ENCODE measurements around the gene SPACA4.
"Not testable (repeated sequence)": the region's sequence is repeated elsewhere in the genome, so short reads cannot be mapped to it uniquely, and the experiment has no call there.

The SPACA4 gene

GRCh38 chr19:48630296-48631063 lies 23.9 kb downstream of the SPACA4 start:
- no peaks in the 10 kb centered on the region for H3K36me3 ChIP-seq (replicated peaks; ENCODE audit: insufficient read depth, low read length)
- no peaks in the 10 kb centered on the region for H3K27me3 ChIP-seq (replicated peaks; ENCODE audit: insufficient read depth, low read length)
- no peaks in the 10 kb centered on the region for H3K9me3 ChIP-seq (replicated peaks; ENCODE audit: insufficient read depth, low read length)
- H3K4me1 ChIP-seq (ENCODE audit: low read length) = peaks cover 26% of the 10 kb centered on the region
- 0 out of 2 replicates have a peak, but pooled peaks cover under 1% of the 10 kb centered on the region for H3K79me2 ChIP-seq (ENCODE audit: low read length)
- H3F3A ChIP-seq (ENCODE audit: insufficient read depth, low read length) = peaks cover 25% of the 10 kb centered on the region
- H2AFZ ChIP-seq (ENCODE audit: low read length) = no peak overlapping the region
- no peaks in the 10 kb centered on the region for H3K9me2 ChIP-seq (replicated peaks; ENCODE audit: insufficient read depth, low read length)
- no peak for TF ChIP-seq EZH2 (optimal IDR thresholded peaks at IDR 0.05; ENCODE audit: low read depth, low read length)
- TF ChIP-seq CTCF (IDR thresholded peaks at IDR 0.05; ENCODE audit: low read length) = no peak
- no peak for TF ChIP-seq EZH2phosphoT487 (IDR thresholded peaks at IDR 0.05; ENCODE audit: low read length)
- no peak overlapping the region for H3K4me2 ChIP-seq (ENCODE audit: low read depth, low read length)
- no peak for DNase-seq
- no peaks in the 10 kb centered on the region for H4K20me1 ChIP-seq (ENCODE audit: insufficient read depth, low read length)
- no peak overlapping the region for H3K4me3 ChIP-seq (ENCODE audit: low read length)
- no peak overlapping the region for H3K27ac ChIP-seq (ENCODE audit: low read length)
- no peak overlapping the region for H3K9ac ChIP-seq (ENCODE audit: low read length)

DNA sequence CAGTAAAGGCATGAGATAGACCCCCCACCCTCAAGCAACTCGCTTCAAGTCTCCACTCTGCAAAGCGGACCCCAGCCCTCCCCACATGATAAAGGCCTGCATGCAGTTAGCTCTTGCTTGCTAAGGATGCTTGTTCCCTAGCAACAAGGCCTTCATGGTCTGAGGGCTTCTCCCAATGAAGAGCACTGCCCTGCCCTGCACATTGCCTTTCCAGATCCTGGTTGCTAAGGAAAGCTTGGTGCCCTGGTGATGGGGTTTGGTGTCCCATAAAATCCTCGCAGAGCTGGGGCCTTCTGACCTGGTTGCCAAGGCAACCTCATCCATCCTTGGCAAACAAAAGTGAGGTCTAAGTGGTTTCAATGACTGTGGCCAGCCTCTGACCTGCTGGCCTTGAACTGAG lies 24.7 kb downstream of the SPACA4 start:
- H3K27me3 ChIP-seq (replicated peaks; ENCODE audit: insufficient read depth, low read length) = no peaks in the 10 kb centered on the region
- H3K9ac ChIP-seq (ENCODE audit: low read length) = no peak overlapping the region
- H3K27ac ChIP-seq (ENCODE audit: low read length) = no peak overlapping the region
- TF ChIP-seq EZH2phosphoT487 (IDR thresholded peaks at IDR 0.05; ENCODE audit: low read length) (no peak), EZH2 (optimal IDR thresholded peaks at IDR 0.05; ENCODE audit: low read depth, low read length) (no peak), CTCF (IDR thresholded peaks at IDR 0.05; ENCODE audit: low read length) (no peak)
- no peaks in the 10 kb centered on the region for H3K9me2 ChIP-seq (replicated peaks; ENCODE audit: insufficient read depth, low read length)
- H3K4me2 ChIP-seq (ENCODE audit: low read depth, low read length) = no peak overlapping the region
- no peak overlapping the region for H2AFZ ChIP-seq (ENCODE audit: low read length)
- DNase-seq = no peak
- H3K4me1 ChIP-seq (ENCODE audit: low read length) = peaks cover 26% of the 10 kb centered on the region
- H4K20me1 ChIP-seq (ENCODE audit: insufficient read depth, low read length) = no peaks in the 10 kb centered on the region
- H3K79me2 ChIP-seq (ENCODE audit: low read length) = no peaks in the 10 kb centered on the region
- H3F3A ChIP-seq (ENCODE audit: insufficient read depth, low read length) = peaks cover 25% of the 10 kb centered on the region
- H3K4me3 ChIP-seq (ENCODE audit: low read length) = no peak overlapping the region
- H3K36me3 ChIP-seq (replicated peaks; ENCODE audit: insufficient read depth, low read length) = no peaks in the 10 kb centered on the region
- no peaks in the 10 kb centered on the region for H3K9me3 ChIP-seq (replicated peaks; ENCODE audit: insufficient read depth, low read length)

GRCh38 chr19:48632286-48632685 lies 25.7 kb downstream of the SPACA4 start:
- Histone ChIP-seq H3K4me1 (ENCODE audit: low read length) (peaks cover 26% of the 10 kb centered on the region), H3F3A (ENCODE audit: insufficient read depth, low read length) (peaks cover 35% of the 10 kb centered on the region), H3K27ac (ENCODE audit: low read length) (peak overlapping the region; percentile 72; the same call in 1 of the 2 replicates), H3K4me2 (ENCODE audit: low read depth, low read length) (0 out of 2 replicates have a peak overlapping the region, but pooled peaks have one; percentile 83)
- not testable (repeated sequence) for H4K20me1 ChIP-seq (ENCODE audit: insufficient read depth, low read length); H3K79me2 ChIP-seq (ENCODE audit: low read length); H3K4me3 ChIP-seq (ENCODE audit: low read length); H3K27me3 ChIP-seq (replicated peaks; ENCODE audit: insufficient read depth, low read length); H3K9me2 ChIP-seq (replicated peaks; ENCODE audit: insufficient read depth, low read length); H3K9ac ChIP-seq (ENCODE audit: low read length); H3K36me3 ChIP-seq (replicated peaks; ENCODE audit: insufficient read depth, low read length); DNase-seq; H2AFZ ChIP-seq (ENCODE audit: low read length); H3K9me3 ChIP-seq (replicated peaks; ENCODE audit: insufficient read depth, low read length)

DNA sequence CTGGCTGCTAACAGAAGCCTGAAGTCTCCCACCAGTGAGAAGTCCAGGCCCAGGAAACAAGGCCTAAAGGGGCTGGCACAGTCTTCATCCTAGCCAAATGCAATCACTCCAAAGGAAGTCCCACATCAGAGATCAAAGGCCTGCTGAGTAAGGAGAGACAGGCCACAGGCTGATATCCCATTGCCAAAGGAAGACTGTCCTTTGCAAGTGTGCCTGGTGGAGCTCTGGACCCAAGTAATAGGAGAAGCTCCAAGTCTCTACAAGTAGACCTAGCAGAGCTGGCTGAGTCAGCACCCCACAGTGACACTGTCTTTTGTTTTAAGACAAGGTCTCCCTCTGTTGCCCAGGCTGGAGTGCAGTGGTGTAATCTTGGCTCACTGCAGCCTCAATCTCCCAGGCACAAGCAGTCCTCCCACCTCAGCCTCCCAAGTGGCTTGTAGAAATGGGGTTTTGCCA lies 26.2 kb downstream of the SPACA4 start:
- no peak for TF ChIP-seq EZH2 (optimal IDR thresholded peaks at IDR 0.05; ENCODE audit: low read depth, low read length)
- no peak for TF ChIP-seq EZH2phosphoT487 (IDR thresholded peaks at IDR 0.05; ENCODE audit: low read length)
- no peak for TF ChIP-seq CTCF (IDR thresholded peaks at IDR 0.05; ENCODE audit: low read length)
- Histone ChIP-seq H3F3A (ENCODE audit: insufficient read depth, low read length) (peaks cover 35% of the 10 kb centered on the region), H3K4me2 (ENCODE audit: low read depth, low read length) (peak overlapping the region; percentile 83; the same call in 1 of the 2 replicates), H4K20me1 (ENCODE audit: insufficient read depth, low read length) (no peaks in the 10 kb centered on the region), H3K4me1 (ENCODE audit: low read length) (peaks cover 26% of the 10 kb centered on the region), H3K4me3 (ENCODE audit: low read length) (no peak overlapping the region), H3K27ac (ENCODE audit: low read length) (peak overlapping the region; percentile 72; the same call in 1 of the 2 replicates), H3K36me3 (replicated peaks; ENCODE audit: insufficient read depth, low read length) (no peaks in the 10 kb centered on the region), H2AFZ (ENCODE audit: low read length) (no peak overlapping the region), H3K9me2 (replicated peaks; ENCODE audit: insufficient read depth, low read length) (no peaks in the 10 kb centered on the region), H3K9ac (ENCODE audit: low read length) (peak overlapping the region; percentile 22; the same call in 1 of the 2 replicates), H3K27me3 (replicated peaks; ENCODE audit: insufficient read depth, low read length) (no peaks in the 10 kb centered on the region), H3K9me3 (replicated peaks; ENCODE audit: insufficient read depth, low read length) (no peaks in the 10 kb centered on the region), H3K79me2 (ENCODE audit: low read length) (no peaks in the 10 kb centered on the region)
- peak; percentile 41 for DNase-seq

Measured in MM.1S (cell line).